Naive thymus-derived CD8-positive, alpha-beta T cell (primary cell): Measurements from ENCODE around the gene DEXI. TPM values are rescaled to one million over a fixed set of nuclear protein-coding genes. Genes with fewer than 3 reads are reported as not detected.

Experiments used
- ATAC-seq, 2 donors: fragments of 150-1000 bp; cut with Tn5 transposase in 1 of 2; sonication (Bioruptor Pico), chemical (Tn5 transposase) in 1 of 2; 1 replicate in 1 of 2; 2 replicates in 1 of 2; pipeline ENCODE4 v1.10.0; 2021; ENCODE audit warnings: mild to moderate bottlenecking in 2 of 2, moderate library complexity in 2 of 2
- POLR2A ChIA-PET: fragments of 350-600 bp; sonication (Branson Sonifier 250); formaldehyde crosslinking; loops from one replicate; lab custom pipeline; 2021; ENCODE audit warnings: antibody characterized with exemption; lab: Charles Lee
- DNase-seq, 10 donors: peaks; one replicate each; pipeline versions ENCODE4 v3.0.0 to v3.0.0-alpha.2; 2020 to 2022
- H3K27ac Mint-ChIP-seq, 10 donors: one replicate each; pipeline ENCODE4 v1.8.0; 2020 to 2022; ENCODE audit warnings: mild to moderate bottlenecking in 10 of 10, mixed read lengths in 10 of 10, moderate library complexity in 4 of 10, inconsistent platforms in 1 of 10
- H3K27me3 Mint-ChIP-seq, 5 donors: one replicate each; pipeline ENCODE4 v1.8.0; 2021 to 2022; ENCODE audit warnings: mixed read lengths in 5 of 5
- H3K36me3 Mint-ChIP-seq, 3 donors: one replicate each; pipeline ENCODE4 v1.8.0; 2020 to 2022; ENCODE audit warnings: mixed read lengths in 3 of 3, mild to moderate bottlenecking in 2 of 3, inconsistent platforms in 1 of 3
- H3K4me1 Mint-ChIP-seq, 4 donors: one replicate each; pipeline ENCODE4 v1.8.0; 2021 to 2022; ENCODE audit warnings: mixed read lengths in 4 of 4
- H3K4me3 Mint-ChIP-seq, 10 donors: one replicate each; pipeline ENCODE4 v1.8.0; 2020 to 2022; ENCODE audit warnings: mild to moderate bottlenecking in 10 of 10, mixed read lengths in 10 of 10, moderate library complexity in 6 of 10, inconsistent platforms in 1 of 10
- H3K9me3 Mint-ChIP-seq, 9 donors: one replicate each; pipeline ENCODE4 v1.8.0; 2020 to 2022; ENCODE audit warnings: mixed read lengths in 9 of 9, mild to moderate bottlenecking in 3 of 9, inconsistent platforms in 1 of 9, moderate library complexity in 1 of 9
- polyA plus RNA-seq, 3 donors: library from polyadenylated mRNA; unstranded; fragments of 300-500 nt; fragmentation: Illumina TruSeq; gene quantifications; one replicate each; pipeline ENCODE4 v1.2.3, GENCODE V29; 2021
- total RNA-seq, 8 experiments: library from RNA in 2 of 8; stranded (reverse) in 2 of 8; gene quantifications; one replicate each; pipeline ENCODE4 v1.2.3 and lab custom pipeline; 2021 to 2026

The DEXI gene
- total and polyA plus RNA-seq, 5 experiments from 2014 or later, result 30.5 to 60.4 (median 50.8) TPM

DNA sequence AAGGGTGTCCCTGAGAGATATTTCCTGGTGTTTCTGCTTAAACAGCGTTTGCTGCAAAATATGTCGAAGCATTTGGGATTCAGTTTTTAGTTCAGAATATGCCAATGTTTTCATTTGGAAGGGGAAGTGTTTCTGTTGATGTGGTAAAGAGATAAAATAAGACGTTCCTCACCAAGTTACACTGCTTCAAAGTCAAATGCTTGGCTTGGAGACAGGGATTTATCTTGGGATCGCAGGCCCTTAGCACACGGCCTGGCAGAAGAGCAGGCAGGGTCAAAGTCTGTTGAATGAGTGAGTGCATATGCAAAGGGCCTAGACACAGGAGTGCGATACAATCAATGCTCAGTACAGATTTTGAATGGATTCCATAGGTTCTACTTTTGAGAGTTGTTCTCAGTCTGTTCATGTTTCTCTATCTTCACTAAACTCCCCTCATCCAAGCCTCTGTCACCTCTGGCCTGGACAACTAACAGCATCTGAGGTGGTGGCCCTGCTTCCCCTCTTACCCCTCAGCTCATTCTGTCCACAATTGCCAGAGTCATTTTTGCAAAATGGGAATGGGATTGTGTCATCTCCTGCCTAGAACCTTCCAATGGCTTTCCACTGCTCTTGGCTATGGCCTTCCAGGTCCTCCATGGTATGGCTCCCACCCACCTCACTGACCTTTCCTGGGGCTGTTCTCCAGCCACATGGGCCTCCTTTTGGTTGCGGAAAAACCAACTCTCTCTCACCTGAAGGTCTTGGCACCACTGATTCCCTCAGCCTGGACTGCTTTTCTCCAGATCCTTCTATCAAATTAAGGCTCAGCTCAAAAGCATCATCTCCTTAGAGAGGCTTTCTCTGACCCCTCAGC, 3.2 kb downstream of the DEXI start:
- DNase-seq, result no peak
- H3K27me3 Mint-ChIP-seq, result no peaks in the 10 kb centered on the region
- H3K27ac Mint-ChIP-seq, result peak overlapping the region; percentile 21 to 81 (median 55)
- H3K36me3 Mint-ChIP-seq, result peaks cover 0 to 17% (median 0%) of the 10 kb centered on the region in 3 donors
- H3K4me3 Mint-ChIP-seq, result peak overlapping the region; percentile 85 to 96 (median 92)
- no peak for ATAC-seq
- POLR2A ChIA-PET, result interaction anchor here (1.4 kb wide), 1 partner anchor 8 kb away, joined by 3 read pairs; no protein-coding TSS in a partner anchor
- no peaks in the 10 kb centered on the region for H3K9me3 Mint-ChIP-seq
- H3K4me1 Mint-ChIP-seq, result peaks cover 43 to 87% (median 82%) of the 10 kb centered on the region in 4 donors

DNA sequence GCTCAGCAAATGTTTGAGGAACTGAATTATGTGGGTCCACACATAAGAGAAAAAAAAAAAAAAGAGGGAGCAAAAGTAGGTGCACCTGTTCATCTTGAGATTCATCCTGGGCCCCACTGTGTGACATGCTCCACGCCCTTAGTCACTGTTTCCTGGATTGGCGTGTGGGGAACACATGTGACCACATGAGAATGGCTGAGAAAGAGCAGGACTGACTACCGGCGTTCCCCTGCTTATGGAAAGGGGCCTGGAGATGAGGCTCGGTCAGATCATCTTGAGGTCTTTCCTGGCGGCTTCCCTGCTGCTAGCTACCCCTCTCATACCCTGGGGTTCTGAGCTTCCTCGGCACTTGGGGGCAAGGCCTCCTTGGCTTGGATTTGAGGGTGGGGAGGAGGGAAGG, 3.9 kb downstream of the DEXI start:
- peak overlapping the region in 7 of 10 donors; percentile 27 to 81 (median 65) for H3K27ac Mint-ChIP-seq
- peaks cover 45 to 89% (median 83%) of the 10 kb centered on the region in 4 donors for H3K4me1 Mint-ChIP-seq
- H3K36me3 Mint-ChIP-seq, result peaks cover 0 to 21% (median 0%) of the 10 kb centered on the region in 3 donors
- ATAC-seq, result no peak
- H3K4me3 Mint-ChIP-seq, result peak overlapping the region; percentile 72 to 96 (median 92)
- no peaks in the 10 kb centered on the region for H3K27me3 Mint-ChIP-seq
- POLR2A ChIA-PET, result no interaction called here
- no peaks in the 10 kb centered on the region for H3K9me3 Mint-ChIP-seq
- no peak for DNase-seq

DNA sequence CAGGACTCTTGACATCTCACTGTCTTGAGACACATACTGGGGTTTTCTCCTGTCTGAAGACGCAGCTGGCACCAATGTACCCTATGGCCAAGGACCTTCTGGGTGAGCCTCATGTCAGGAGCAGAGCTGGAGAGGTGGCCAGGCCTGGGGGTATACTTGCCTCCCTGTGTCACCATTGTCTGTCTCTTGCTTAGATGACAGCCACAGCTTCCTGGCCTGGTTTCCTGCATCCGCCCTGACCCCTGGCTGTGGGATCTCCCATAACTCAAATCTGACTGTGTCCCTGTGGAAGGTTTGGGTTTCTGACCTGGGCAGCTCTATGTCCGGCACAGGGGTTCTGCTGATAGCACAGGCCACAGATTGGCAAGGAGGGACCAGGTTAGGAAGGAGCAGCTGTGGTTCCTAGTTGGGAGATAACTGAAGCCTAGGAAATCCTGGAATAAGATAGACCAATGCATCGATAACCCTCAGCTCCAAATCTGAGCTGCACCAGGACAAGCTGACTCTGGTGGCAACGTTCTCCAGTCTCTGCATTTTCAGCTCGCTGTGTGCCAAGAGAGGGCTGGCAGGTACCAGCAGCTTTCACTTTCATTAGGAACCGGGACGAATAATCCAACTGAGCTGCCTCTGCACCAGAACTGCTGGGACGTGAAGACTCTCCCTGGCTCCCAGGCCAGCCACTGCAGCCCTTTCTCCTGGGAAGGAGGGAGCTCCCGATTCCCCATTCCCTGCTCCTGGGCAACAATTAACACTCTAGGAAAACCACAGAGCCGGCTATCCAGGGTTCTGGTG, 5.0 kb downstream of the DEXI start:
- no peaks in the 10 kb centered on the region for H3K9me3 Mint-ChIP-seq
- H3K27me3 Mint-ChIP-seq, result no peaks in the 10 kb centered on the region
- POLR2A ChIA-PET, result no interaction called here
- DNase-seq (no peak), ATAC-seq (no peak)
- peak overlapping the region; percentile 72 to 96 (median 92) for H3K4me3 Mint-ChIP-seq
- peaks cover 45 to 83% (median 81%) of the 10 kb centered on the region in 4 donors for H3K4me1 Mint-ChIP-seq
- H3K27ac Mint-ChIP-seq, result peak overlapping the region in 8 of 10 donors; percentile 26 to 88 (median 77)
- H3K36me3 Mint-ChIP-seq, result peaks cover 0 to 31% (median 0%) of the 10 kb centered on the region in 3 donors

DNA sequence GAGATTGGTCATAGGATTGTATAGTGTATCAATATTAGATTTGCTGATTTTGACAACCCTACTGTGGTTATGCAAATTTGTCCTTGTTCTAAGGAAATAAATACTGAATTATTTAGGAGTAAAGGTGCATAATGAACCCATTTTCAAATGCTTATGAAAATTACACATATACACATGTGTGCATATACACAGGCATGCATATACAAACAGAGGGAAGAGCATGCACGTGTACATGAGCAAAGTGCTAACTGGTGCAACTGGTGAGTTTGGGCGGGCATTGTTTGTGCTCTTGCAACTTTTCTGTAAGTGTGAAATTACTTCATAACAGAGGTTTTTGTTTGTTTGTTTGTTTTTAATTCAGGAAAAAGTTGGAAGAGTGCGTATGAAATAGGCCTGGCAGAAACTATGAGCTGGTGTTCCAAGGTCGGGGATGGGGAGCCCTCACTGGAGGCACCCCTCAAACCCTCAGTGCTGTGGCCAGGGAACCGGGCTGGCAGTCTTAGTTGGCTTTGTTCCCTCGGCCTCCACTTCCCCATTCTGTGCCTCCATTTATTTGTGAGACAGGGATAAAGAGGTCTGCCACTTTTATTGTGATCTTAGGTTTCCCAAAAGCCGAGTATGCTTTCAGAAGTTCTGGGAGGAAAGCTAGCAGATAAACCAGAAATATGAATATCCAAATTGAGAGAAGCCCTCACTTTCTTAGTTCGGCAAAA, 5.8 kb downstream of the DEXI start:
- no peaks in the 10 kb centered on the region for H3K9me3 Mint-ChIP-seq
- H3K4me1 Mint-ChIP-seq, result peaks cover 45 to 89% (median 80%) of the 10 kb centered on the region in 4 donors
- no peak for DNase-seq
- peak overlapping the region in 9 of 10 donors; percentile 12 to 96 (median 85) for H3K4me3 Mint-ChIP-seq
- no peaks in the 10 kb centered on the region for H3K27me3 Mint-ChIP-seq
- POLR2A ChIA-PET, result no interaction called here
- peak overlapping the region in 7 of 10 donors; percentile 3 to 80 (median 21) for H3K27ac Mint-ChIP-seq
- no peak for ATAC-seq
- peaks cover 0 to 39% (median under 1%) of the 10 kb centered on the region in 3 donors for H3K36me3 Mint-ChIP-seq

DNA sequence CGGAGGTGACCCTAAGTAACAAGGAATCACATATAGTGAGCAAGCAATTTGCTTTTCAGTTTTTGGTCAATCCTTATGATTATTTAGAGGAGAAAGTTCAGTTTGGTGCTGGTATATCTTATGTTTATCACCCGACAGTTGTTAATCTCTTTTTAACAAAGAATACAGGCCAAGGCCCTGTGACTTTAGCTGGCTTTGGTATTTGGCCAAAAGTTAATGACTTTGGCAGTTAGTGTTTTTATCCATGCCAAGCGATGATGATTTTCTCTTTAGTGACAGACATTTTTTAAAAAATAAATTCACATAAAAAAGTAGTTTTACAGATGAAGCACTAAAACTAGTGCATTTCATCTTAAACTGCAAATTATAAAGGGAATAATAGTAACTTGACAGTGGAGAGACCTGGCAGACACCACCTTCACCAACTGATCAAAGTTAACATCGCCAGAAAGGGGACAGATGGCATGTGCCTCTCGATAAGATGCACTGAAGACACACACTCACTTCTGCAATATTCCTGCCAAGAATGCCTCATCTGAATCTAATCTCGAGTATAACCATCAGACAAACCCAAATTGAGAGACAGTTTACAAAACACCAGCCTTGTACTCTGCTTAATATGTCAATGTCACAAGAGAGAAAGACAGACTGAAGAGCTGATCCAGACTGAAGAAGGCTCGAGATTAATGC, 6.9 kb downstream of the DEXI start:
- H3K4me1 Mint-ChIP-seq, result peaks cover 40 to 87% (median 71%) of the 10 kb centered on the region in 4 donors
- ATAC-seq (no peak), DNase-seq (no peak)
- peak overlapping the region in 4 of 10 donors; percentile 6 to 43 (median 26) for H3K27ac Mint-ChIP-seq
- no peaks in the 10 kb centered on the region for H3K9me3 Mint-ChIP-seq
- POLR2A ChIA-PET, result no interaction called here
- peaks cover 0 to 46% (median 4%) of the 10 kb centered on the region in 3 donors for H3K36me3 Mint-ChIP-seq
- no peaks in the 10 kb centered on the region for H3K27me3 Mint-ChIP-seq
- peak overlapping the region in 8 of 10 donors; percentile 10 to 85 (median 28) for H3K4me3 Mint-ChIP-seq

DNA sequence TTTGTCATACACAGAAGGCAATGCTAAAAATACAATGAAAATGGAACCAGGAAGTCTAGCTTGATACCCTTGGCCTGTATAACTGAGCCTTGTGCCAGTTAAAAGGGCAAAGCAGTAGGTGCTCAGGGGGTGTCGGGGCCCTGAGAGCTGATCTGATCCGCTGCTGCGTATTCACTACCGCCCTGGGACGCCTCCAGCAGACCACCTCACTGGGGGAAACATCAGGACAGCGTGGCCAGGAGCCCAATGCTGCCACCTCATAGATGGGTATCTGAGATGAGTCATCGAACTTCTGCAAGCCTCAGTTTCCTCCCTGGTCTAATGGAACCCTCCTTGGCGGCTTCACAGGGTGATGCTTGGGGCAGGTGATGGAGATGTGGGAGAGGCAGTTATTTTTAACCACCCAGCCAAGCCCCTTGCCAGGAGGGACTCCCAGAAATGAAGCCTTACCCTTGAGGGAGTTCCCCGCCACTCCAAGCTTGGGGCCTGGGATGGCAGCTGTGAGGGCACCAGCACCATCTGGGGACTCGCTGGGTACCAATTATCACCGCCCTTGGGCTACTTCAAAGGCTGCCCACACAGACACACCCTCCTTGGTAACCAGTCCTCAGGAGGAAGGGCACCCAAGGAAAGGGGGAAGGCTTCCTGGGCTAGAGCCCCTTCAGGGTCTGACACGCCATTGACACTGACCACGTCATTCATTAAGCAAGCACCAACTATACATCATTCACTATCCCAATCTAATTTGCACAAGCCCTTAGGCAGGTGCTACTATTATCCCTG, 7.8 kb downstream of the DEXI start:
- DNase-seq, result no peak
- Mint-ChIP-seq H3K27ac (peak overlapping the region in 1 of 10 donors; percentile 62), H3K4me1 (peaks cover 36 to 82% (median 67%) of the 10 kb centered on the region in 4 donors), H3K9me3 (no peaks in the 10 kb centered on the region), H3K4me3 (no peak overlapping the region), H3K36me3 (peaks cover 0 to 43% (median 4%) of the 10 kb centered on the region in 3 donors), H3K27me3 (no peaks in the 10 kb centered on the region)
- no peak for ATAC-seq
- POLR2A ChIA-PET, result interaction anchor here (0.5 kb wide), 1 partner anchor 1373 kb away, joined by 3 read pairs; no protein-coding TSS in a partner anchor

DNA sequence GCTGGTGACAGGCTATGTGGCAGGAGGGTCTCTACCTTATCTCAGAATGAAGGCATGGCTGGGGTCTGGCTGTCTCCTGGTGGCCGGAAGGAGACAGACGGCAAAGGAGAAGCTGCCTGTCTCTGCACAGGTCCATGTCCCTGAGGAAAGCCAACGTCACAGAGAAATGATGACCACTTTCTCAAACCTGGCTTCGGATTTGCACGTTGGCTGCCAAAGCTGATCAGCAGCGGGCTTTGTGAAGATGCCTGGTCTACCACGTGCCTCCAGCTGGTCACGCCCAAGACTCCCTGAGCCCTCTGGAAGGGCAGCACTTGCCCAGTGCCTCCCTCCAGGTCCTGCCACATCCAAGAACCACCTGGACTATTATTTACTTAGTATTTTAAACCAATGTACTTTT, 8.4 kb downstream of the DEXI start:
- POLR2A ChIA-PET, result interaction anchor here (0.5 kb wide), 1 partner anchor 1373 kb away, joined by 3 read pairs; no protein-coding TSS in a partner anchor
- H3K4me1 Mint-ChIP-seq, result peaks cover 31 to 75% (median 60%) of the 10 kb centered on the region in 4 donors
- peaks cover 0 to 44% (median 7%) of the 10 kb centered on the region in 3 donors for H3K36me3 Mint-ChIP-seq
- no peaks in the 10 kb centered on the region for H3K9me3 Mint-ChIP-seq
- H3K4me3 Mint-ChIP-seq, result no peak overlapping the region
- DNase-seq, result no peak
- H3K27me3 Mint-ChIP-seq, result no peaks in the 10 kb centered on the region
- ATAC-seq, result no peak
- H3K27ac Mint-ChIP-seq, result peak overlapping the region in 2 of 10 donors; percentile 40 to 76

DNA sequence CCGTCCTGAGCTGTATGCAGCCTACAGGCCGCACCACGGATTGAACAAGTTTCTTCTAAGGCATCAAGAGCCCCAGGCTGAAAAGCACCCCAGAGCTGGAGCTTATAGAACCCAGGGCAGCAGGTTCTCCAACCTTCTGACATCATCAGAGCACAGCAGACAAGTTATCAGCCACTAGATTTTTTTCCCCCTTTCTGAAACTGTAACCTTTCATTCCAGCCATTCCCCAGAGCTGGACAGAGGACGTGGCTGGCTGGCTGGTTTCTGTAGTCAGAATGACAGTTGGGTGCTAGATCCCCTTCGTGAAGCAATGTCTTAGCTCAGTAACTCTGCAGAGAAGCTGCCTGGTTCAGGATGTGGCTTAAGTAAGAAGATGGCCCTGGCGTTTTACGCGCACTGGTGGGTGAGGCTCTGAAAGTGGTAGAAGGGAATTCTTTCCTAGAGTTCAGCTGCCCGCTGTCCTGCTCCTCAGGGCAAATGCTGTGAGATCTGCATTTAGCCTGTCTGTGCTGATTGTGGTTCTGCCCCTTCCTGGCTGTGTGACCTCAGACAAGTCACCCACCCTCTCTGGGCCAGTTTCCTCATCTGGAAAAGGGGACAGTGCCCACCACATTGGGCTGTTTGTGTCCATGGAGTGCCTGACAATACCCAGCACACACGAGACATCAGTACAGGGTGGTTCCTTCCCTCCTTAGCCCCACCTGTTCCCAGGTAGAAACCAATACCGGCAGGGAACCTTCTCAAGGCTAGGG, 9.1 kb downstream of the DEXI start:
- Mint-ChIP-seq H3K27me3 (no peaks in the 10 kb centered on the region), H3K9me3 (no peaks in the 10 kb centered on the region), H3K27ac (peak overlapping the region in 4 of 10 donors; percentile 52 to 76 (median 62)), H3K4me1 (peaks cover 25 to 68% (median 53%) of the 10 kb centered on the region in 4 donors), H3K36me3 (peaks cover 0 to 51% (median 7%) of the 10 kb centered on the region in 3 donors), H3K4me3 (peak overlapping the region in 1 of 10 donors; percentile 4)
- ATAC-seq, result no peak
- POLR2A ChIA-PET, result no interaction called here
- DNase-seq, result no peak

DNA sequence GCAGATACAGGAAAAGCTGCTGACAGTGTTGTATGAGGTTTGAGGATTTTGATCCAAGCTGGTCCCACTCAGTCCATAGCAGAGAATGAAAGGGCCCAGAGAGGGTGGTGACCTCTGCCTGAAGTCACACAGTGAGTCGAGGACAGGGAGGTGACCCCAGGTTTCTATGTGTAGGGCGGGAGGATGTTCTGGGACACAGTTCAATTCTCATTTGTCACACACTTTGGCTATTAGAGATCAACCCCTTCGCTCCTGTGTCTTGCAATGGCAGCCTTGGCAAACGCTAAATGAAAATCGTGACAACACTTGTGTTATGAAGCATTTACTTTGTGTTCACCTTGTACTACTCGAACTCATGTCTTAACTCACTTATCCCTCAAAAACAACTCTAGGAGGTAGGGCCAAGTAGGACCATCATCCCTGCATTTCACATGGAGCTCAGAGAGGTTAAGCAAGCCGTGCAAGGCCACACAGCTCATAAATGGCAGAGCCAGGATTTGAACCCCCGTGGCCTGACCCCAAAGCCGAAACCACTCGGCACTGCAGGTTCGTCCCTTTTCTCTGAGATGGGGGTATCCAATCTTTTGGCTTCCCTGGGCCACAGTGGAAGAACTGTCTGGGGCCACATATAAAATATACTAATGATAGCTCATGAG, 10.2 kb downstream of the DEXI start:
- no peak for ATAC-seq
- no peak overlapping the region for H3K27ac Mint-ChIP-seq
- no peaks in the 10 kb centered on the region for H3K27me3 Mint-ChIP-seq
- H3K4me1 Mint-ChIP-seq, result peaks cover 22 to 58% (median 42%) of the 10 kb centered on the region in 4 donors
- no peak overlapping the region for H3K4me3 Mint-ChIP-seq
- no peaks in the 10 kb centered on the region for H3K9me3 Mint-ChIP-seq
- POLR2A ChIA-PET, result interaction anchor here (0.7 kb wide), 1 partner anchor 10 kb away, joined by 3 read pairs; no protein-coding TSS in a partner anchor
- peaks cover 5 to 61% (median 13%) of the 10 kb centered on the region in 3 donors for H3K36me3 Mint-ChIP-seq
- DNase-seq, result no peak

DNA sequence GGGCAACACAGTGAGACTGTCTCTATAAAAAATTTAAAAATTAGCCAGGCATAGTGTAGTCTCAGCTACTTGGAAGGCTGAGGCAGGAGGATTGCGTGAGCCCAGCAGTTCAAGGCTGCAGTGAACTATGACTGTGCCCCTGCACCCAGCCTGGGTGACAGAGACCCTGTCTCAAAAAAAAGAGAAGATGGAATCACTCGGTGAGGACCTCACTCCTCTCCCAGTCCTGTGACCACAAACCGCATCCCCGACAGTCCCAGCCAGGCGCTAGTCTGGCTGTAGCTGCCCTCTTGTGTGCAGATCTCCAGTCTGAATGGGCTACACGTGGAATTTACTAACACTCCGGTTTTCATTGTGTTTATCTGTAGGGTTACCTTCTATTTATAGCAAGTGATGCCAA, 11.1 kb downstream of the DEXI start:
- POLR2A ChIA-PET, result interaction anchor here (0.8 kb wide), 1 partner anchor 8 kb away, joined by 3 read pairs; no protein-coding TSS in a partner anchor
- no peak for ATAC-seq
- peak overlapping the region in 1 of 10 donors; percentile 35 for H3K27ac Mint-ChIP-seq

More for the DNA sequence above, 11.1 kb downstream of the DEXI start:
- Mint-ChIP-seq H3K9me3 (no peaks in the 10 kb centered on the region), H3K4me1 (peaks cover 15 to 48% (median 33%) of the 10 kb centered on the region in 4 donors), H3K27me3 (no peaks in the 10 kb centered on the region), H3K36me3 (peaks cover 5 to 64% (median 19%) of the 10 kb centered on the region in 3 donors), H3K4me3 (no peak overlapping the region)
- no peak for DNase-seq
